Central memory CD8-positive, alpha-beta T cell (primary cell): ENCODE measurements around the gene MAML3.

Source experiments
- ATAC-seq: fragments of 150-1000 bp; cut with Tn5 transposase; replicated peaks from 2 replicates; pipeline ENCODE4 v1.10.0; 2022; ENCODE audit warnings: mild to moderate bottlenecking, moderate FRiP score, moderate number of reproducible peaks; ENCODE audit not compliant: poor library complexity, severe bottlenecking; ENCODE audit errors: extremely low read depth
- DNase-seq, 2 donors: peaks; one replicate each; pipeline ENCODE4 v3.0.0; 2021; ENCODE audit warnings: low spot score in 2 of 2
- H3K27ac Mint-ChIP-seq: one replicate; pipeline ENCODE4 v1.8.0; 2022; ENCODE audit warnings: low read depth, mild to moderate bottlenecking, moderate library complexity, mixed read lengths
- H3K27me3 Mint-ChIP-seq: one replicate; pipeline ENCODE4 v1.8.0; 2022; ENCODE audit warnings: mixed read lengths
- H3K36me3 Mint-ChIP-seq: one replicate; pipeline ENCODE4 v1.8.0; 2022; ENCODE audit warnings: mild to moderate bottlenecking, moderate library complexity, mixed read lengths; ENCODE audit not compliant: insufficient read depth
- H3K4me1 Mint-ChIP-seq: one replicate; pipeline ENCODE4 v1.8.0; 2022; ENCODE audit warnings: mixed read lengths
- H3K4me3 Mint-ChIP-seq: one replicate; pipeline ENCODE4 v1.8.0; 2022; ENCODE audit warnings: mild to moderate bottlenecking, moderate library complexity, mixed read lengths
- H3K9me3 Mint-ChIP-seq: one replicate; pipeline ENCODE4 v1.8.0; 2022; ENCODE audit warnings: mixed read lengths

Gene MAML3

GRCh38 chr4:139801895-139802294, 352.1 kb downstream of the MAML3 start:
- H3K9me3 Mint-ChIP-seq = no peaks in the 10 kb centered on the region
- no peak overlapping the region for H3K4me3 Mint-ChIP-seq
- H3K4me1 Mint-ChIP-seq = peaks cover 7% of the 10 kb centered on the region
- H3K27ac Mint-ChIP-seq = no peak overlapping the region
- DNase-seq (no peak), ATAC-seq (no peak)
- peaks cover 3% of the 10 kb centered on the region for H3K27me3 Mint-ChIP-seq
- H3K36me3 Mint-ChIP-seq = no peaks in the 10 kb centered on the region

DNA sequence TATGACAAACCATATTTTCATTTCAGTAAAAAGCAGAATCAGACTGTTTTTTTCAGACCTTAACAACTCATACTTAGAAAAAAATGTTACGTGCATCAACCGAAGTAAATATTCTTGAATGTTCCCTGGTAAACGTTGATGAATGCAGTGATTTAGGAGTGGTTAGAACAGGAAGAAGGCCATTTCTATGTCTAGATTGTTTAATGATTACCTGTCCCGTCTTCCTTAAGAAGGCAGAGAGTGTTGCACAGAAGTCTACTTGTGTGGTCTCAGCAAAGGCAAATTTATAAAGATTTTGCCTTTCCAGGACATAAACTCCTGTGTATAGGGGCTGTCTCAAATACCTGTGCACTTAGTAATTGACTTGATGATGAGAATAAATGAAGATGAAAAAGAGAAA, 353.9 kb downstream of the MAML3 start:
- Mint-ChIP-seq H3K9me3 (no peaks in the 10 kb centered on the region), H3K4me1 (peaks cover 7% of the 10 kb centered on the region), H3K4me3 (no peak overlapping the region), H3K27me3 (peaks cover 11% of the 10 kb centered on the region), H3K36me3 (no peaks in the 10 kb centered on the region), H3K27ac (no peak overlapping the region)
- no peak for ATAC-seq
- DNase-seq = no peak

DNA sequence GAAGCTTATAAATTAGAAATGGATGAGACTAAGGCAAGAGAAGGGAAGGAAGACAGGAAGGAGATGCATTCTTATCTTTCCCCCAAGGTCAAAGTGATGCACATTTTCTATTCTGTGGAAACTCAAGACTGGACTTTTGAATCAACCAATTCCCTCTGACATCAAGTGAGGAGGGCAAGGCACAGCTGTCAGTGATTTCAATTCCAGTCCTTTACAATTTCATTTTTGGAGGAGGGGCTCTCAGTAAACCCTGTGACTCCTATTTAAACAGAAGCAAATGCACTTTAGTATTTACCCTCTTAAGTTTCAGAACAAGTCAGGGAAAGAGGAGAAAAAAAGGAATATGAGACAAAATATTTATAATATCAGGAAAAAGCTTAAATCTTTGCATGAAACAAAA, 354.4 kb downstream of the MAML3 start:
- Mint-ChIP-seq H3K36me3 (no peaks in the 10 kb centered on the region), H3K9me3 (no peaks in the 10 kb centered on the region), H3K4me1 (peaks cover 7% of the 10 kb centered on the region), H3K27ac (no peak overlapping the region), H3K4me3 (no peak overlapping the region), H3K27me3 (peaks cover 13% of the 10 kb centered on the region)
- DNase-seq (no peak), ATAC-seq (no peak)

GRCh38 chr4:139798456-139798855, 355.5 kb downstream of the MAML3 start:
- H3K27ac Mint-ChIP-seq = no peak overlapping the region
- DNase-seq (no peak), ATAC-seq (no peak)
- no peaks in the 10 kb centered on the region for H3K9me3 Mint-ChIP-seq
- H3K27me3 Mint-ChIP-seq = peaks cover 25% of the 10 kb centered on the region
- H3K4me3 Mint-ChIP-seq = no peak overlapping the region
- H3K36me3 Mint-ChIP-seq = no peaks in the 10 kb centered on the region
- H3K4me1 Mint-ChIP-seq = peaks cover 6% of the 10 kb centered on the region

GRCh38 chr4:139797287-139797686, 356.7 kb downstream of the MAML3 start:
- no peak for ATAC-seq
- Mint-ChIP-seq H3K36me3 (no peaks in the 10 kb centered on the region), H3K4me3 (no peak overlapping the region), H3K27ac (no peak overlapping the region), H3K4me1 (no peaks in the 10 kb centered on the region), H3K27me3 (peaks cover 28% of the 10 kb centered on the region), H3K9me3 (no peaks in the 10 kb centered on the region)
- no peak for DNase-seq

GRCh38 chr4:139795527-139796314, 358.3 kb downstream of the MAML3 start:
- DNase-seq (no peak), ATAC-seq (no peak)
- Mint-ChIP-seq H3K4me3 (no peak overlapping the region), H3K4me1 (no peaks in the 10 kb centered on the region), H3K27me3 (peaks cover 30% of the 10 kb centered on the region), H3K36me3 (no peaks in the 10 kb centered on the region), H3K27ac (no peak overlapping the region), H3K9me3 (no peaks in the 10 kb centered on the region)

DNA sequence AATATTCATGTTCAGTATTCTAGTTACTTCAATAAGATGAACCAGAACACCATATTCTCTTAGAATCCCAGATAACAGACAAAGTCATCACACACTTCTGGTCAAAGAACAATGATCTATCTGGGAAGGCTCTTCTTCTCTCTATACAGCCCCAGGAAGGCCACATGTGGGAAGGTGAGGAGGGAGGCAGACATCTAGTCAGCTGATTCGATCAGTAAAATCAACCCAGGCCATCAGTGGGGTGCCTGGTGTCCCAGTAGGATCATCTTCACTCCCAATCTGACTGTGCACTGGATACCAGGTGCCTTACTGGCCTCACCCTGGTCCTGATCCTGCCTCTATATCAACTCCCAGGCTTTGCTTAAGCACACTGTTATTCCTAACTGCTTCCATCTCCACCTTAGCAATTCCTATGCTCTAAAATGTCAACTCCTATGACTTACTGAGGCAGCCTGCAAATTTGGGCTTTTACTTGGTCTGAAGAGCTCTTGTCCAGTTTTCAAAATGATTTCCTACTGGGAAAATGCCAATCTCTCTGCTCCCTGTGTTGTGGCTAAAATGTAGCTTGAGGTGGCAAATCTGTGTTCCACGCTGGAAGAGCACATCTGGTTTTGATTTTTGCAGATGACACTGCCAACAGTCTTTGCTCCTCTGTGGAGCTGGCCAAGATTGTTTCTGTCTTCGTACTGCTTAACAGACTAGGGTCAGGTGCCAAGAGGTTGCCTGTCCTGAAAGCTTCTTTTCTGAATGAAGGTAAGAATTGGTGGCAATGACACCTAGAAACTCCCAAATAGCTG, 359.6 kb downstream of the MAML3 start:
- DNase-seq (no peak), ATAC-seq (no peak)
- peaks cover 43% of the 10 kb centered on the region for H3K27me3 Mint-ChIP-seq
- no peak overlapping the region for H3K4me3 Mint-ChIP-seq
- no peak overlapping the region for H3K27ac Mint-ChIP-seq
- no peaks in the 10 kb centered on the region for H3K36me3 Mint-ChIP-seq
- no peaks in the 10 kb centered on the region for H3K9me3 Mint-ChIP-seq
- H3K4me1 Mint-ChIP-seq = no peaks in the 10 kb centered on the region

GRCh38 chr4:139791681-139792080, 362.3 kb downstream of the MAML3 start:
- no peaks in the 10 kb centered on the region for H3K4me1 Mint-ChIP-seq
- no peaks in the 10 kb centered on the region for H3K9me3 Mint-ChIP-seq
- ATAC-seq = no peak
- no peak overlapping the region for H3K27ac Mint-ChIP-seq
- H3K4me3 Mint-ChIP-seq = no peak overlapping the region
- peaks cover 65% of the 10 kb centered on the region for H3K27me3 Mint-ChIP-seq
- no peaks in the 10 kb centered on the region for H3K36me3 Mint-ChIP-seq
- no peak for DNase-seq

- no peak for ATAC-seq
- H3K36me3 Mint-ChIP-seq = no peaks in the 10 kb centered on the region
- no peaks in the 10 kb centered on the region for H3K4me1 Mint-ChIP-seq
- H3K9me3 Mint-ChIP-seq = no peaks in the 10 kb centered on the region
- no peak overlapping the region for H3K4me3 Mint-ChIP-seq
- DNase-seq = no peak
- no peak overlapping the region for H3K27ac Mint-ChIP-seq
- H3K27me3 Mint-ChIP-seq = peaks cover 58% of the 10 kb centered on the region
Measured at GRCh38 chr4:139790291-139790690, 363.7 kb downstream of the MAML3 start.

GRCh38 chr4:139789096-139789654, 364.8 kb downstream of the MAML3 start:
- Mint-ChIP-seq H3K4me1 (no peaks in the 10 kb centered on the region), H3K27me3 (peaks cover 51% of the 10 kb centered on the region), H3K9me3 (no peaks in the 10 kb centered on the region), H3K36me3 (no peaks in the 10 kb centered on the region), H3K27ac (no peak overlapping the region), H3K4me3 (no peak overlapping the region)
- ATAC-seq = no peak
- no peak for DNase-seq

GRCh38 chr4:139786494-139787354, 367.3 kb downstream of the MAML3 start:
- Mint-ChIP-seq H3K27ac (no peak overlapping the region), H3K4me3 (no peak overlapping the region), H3K4me1 (no peaks in the 10 kb centered on the region), H3K27me3 (peaks cover 41% of the 10 kb centered on the region), H3K36me3 (no peaks in the 10 kb centered on the region), H3K9me3 (no peaks in the 10 kb centered on the region)
- DNase-seq (no peak), ATAC-seq (no peak)

GRCh38 chr4:139785356-139785755, 368.6 kb downstream of the MAML3 start:
- Mint-ChIP-seq H3K27ac (no peak overlapping the region), H3K36me3 (peaks cover 1% of the 10 kb centered on the region), H3K9me3 (no peaks in the 10 kb centered on the region), H3K4me3 (no peak overlapping the region), H3K27me3 (peaks cover 36% of the 10 kb centered on the region), H3K4me1 (no peaks in the 10 kb centered on the region)
- ATAC-seq (no peak), DNase-seq (no peak)
